ENCODE measurements around the gene TTC4.

Gene TTC4

GRCh38 chr1:54714881-54715492, 674 bp upstream of the TTC4 start:
- peaks cover 2 to 20% (median 16%) of the 10 kb centered on the region in 5 donors for H3K4me1 ChIP-seq (ENCODE audit: control insufficient read depth in 5 of 5, insufficient read depth in 5 of 5, low read length in 5 of 5)
- peaks cover 0 to 4% (median under 1%) of the 10 kb centered on the region in 5 donors for H3K27me3 ChIP-seq (ENCODE audit: control insufficient read depth in 5 of 5, insufficient read depth in 4 of 5, low read length in 5 of 5)
- H3K27ac ChIP-seq (ENCODE audit: low read depth, low read length), result peak overlapping the region; percentile 90
- no peaks in the 10 kb centered on the region for H3K9me3 ChIP-seq (ENCODE audit: control insufficient read depth in 5 of 5, low read length in 5 of 5)
- peak overlapping the region; percentile 72 to 96 (median 94) for H3K4me3 ChIP-seq (ENCODE audit: low read depth in 1 of 5, low read length in 5 of 5)
- H3K36me3 ChIP-seq (ENCODE audit: control insufficient read depth in 5 of 5, insufficient read depth in 5 of 5, low read length in 5 of 5), result peaks cover 10 to 18% (median 13%) of the 10 kb centered on the region in 5 donors
- H3K9ac ChIP-seq (ENCODE audit: low read length in 5 of 5), result peak overlapping the region in 4 of 5 donors; percentile 90 to 97 (median 92)

DNA sequence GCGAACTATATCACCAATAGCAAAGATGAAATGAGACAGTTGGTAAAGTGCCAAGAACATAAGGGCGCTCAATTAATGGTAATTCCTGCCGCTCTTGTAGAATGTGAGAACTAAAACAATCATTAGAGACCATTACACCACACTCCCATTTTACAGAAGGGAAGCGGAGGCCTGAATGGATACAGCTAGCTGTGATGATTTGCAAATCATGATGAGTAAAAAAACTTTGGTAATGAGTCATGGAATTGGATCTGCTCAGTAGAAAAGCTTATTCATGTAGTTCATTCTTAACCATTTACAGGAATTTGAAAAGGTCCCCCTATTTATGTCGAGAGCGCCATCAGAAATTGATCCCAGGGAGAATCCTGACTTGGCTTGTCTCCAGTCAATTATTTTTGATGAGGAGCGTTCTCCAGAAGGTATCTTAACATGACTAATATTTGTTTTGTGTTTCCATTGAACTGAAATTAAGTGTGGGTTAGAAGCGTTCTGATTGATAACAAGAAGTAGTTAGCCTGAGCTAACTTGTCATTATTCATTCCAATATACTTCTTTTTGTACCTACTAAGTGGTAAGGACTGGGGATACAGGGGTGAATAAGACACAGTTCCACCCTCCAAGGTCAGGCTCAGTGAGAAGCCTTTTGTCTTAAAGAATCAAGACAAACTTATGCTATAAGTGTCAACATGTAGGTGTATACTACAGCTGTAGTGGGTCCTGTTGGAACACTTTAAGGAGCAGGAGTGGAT, 812 bp downstream of the TTC4 start:
- Histone ChIP-seq H3K4me1 (ENCODE audit: control insufficient read depth in 5 of 5, insufficient read depth in 5 of 5, low read length in 5 of 5) (peaks cover 2 to 20% (median 16%) of the 10 kb centered on the region in 5 donors), H3K36me3 (ENCODE audit: control insufficient read depth in 5 of 5, insufficient read depth in 5 of 5, low read length in 5 of 5) (peaks cover 15 to 25% (median 21%) of the 10 kb centered on the region in 5 donors), H3K9ac (ENCODE audit: low read length in 5 of 5) (peak overlapping the region; percentile 90 to 97 (median 92)), H3K4me3 (ENCODE audit: low read depth in 1 of 5, low read length in 5 of 5) (peak overlapping the region; percentile 86 to 96 (median 94)), H3K27me3 (ENCODE audit: control insufficient read depth in 5 of 5, insufficient read depth in 4 of 5, low read length in 5 of 5) (no peaks in the 10 kb centered on the region), H3K9me3 (ENCODE audit: control insufficient read depth in 5 of 5, low read length in 5 of 5) (no peaks in the 10 kb centered on the region), H3K27ac (ENCODE audit: low read depth, low read length) (peak overlapping the region; percentile 90)

DNA sequence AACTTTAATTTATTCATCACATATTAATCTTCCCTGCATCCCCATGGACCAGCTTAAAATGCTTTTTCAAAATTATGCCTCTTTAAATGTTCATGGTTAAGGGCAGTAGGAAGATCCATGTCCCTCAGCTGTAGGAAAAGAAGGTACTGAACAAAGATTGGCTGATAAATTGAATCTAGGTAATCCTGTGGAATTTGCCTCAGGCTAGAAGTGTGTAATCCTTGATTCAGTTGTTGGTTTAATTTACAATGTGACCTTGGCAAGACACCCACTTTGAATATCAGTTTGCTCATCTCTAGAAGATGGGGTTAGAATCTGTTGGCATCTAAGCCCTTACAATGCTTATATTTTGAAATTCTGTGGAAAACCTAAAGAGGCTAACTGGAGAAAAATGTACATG, 6.1 kb downstream of the TTC4 start:
- no peak overlapping the region for H3K27ac ChIP-seq (ENCODE audit: low read depth, low read length)
- peaks cover 0 to 4% (median 2%) of the 10 kb centered on the region in 5 donors for H3K4me1 ChIP-seq (ENCODE audit: control insufficient read depth in 5 of 5, insufficient read depth in 5 of 5, low read length in 5 of 5)
- no peak overlapping the region for H3K4me3 ChIP-seq (ENCODE audit: low read depth in 1 of 5, low read length in 5 of 5)
- no peaks in the 10 kb centered on the region for H3K27me3 ChIP-seq (ENCODE audit: control insufficient read depth in 5 of 5, insufficient read depth in 4 of 5, low read length in 5 of 5)
- no peaks in the 10 kb centered on the region for H3K9me3 ChIP-seq (ENCODE audit: control insufficient read depth in 5 of 5, low read length in 5 of 5)
- H3K9ac ChIP-seq (ENCODE audit: low read length in 5 of 5), result no peak overlapping the region
- H3K36me3 ChIP-seq (ENCODE audit: control insufficient read depth in 5 of 5, insufficient read depth in 5 of 5, low read length in 5 of 5), result peaks cover 56 to 73% (median 63%) of the 10 kb centered on the region in 5 donors

DNA sequence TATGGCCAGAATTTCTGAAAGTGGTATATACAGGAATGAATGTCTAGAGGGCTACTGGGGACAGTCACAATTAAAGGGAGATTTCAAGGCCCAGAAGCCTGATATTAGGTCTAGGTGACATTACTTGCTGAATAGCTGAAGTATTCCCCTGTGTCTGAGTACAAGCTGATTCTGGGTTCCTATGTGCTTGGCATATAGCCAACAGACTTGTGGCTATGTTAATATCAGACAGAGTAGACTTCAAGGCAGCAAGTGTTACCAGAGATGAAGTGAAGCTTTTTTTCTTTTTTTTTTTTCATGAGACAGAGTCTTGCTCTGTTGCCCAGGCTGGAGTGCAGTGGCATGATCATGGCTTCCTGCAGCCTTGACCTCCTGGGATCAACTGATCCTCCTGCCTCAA, 8.3 kb downstream of the TTC4 start:
- Histone ChIP-seq H3K27ac (ENCODE audit: low read depth, low read length) (no peak overlapping the region), H3K36me3 (ENCODE audit: control insufficient read depth in 5 of 5, insufficient read depth in 5 of 5, low read length in 5 of 5) (peaks cover 67 to 82% (median 74%) of the 10 kb centered on the region in 5 donors)

DNA sequence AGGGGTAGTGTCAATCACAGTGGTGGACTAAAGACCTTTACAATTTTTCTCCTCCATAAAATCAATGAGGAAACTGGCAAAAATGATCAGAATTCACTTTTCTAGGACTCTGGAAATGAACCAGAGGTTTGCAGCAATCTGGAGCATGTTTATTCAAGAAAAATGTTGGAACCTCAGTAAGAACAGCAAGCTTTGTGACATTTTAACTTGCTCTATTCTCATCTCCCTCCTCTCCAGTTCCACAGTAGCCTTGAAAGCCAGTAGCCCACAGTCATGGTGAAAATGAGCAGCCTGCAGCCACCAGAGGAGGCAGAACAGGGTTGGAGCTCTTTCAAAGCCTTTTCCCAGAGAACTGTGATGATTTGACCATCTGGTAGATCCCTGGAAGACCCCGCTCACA, 9.1 kb downstream of the TTC4 start:
- H3K4me1 ChIP-seq (ENCODE audit: control insufficient read depth in 5 of 5, insufficient read depth in 5 of 5, low read length in 5 of 5), result no peaks in the 10 kb centered on the region
- no peak overlapping the region for H3K9ac ChIP-seq (ENCODE audit: low read length in 5 of 5)
- H3K27me3 ChIP-seq (ENCODE audit: control insufficient read depth in 5 of 5, insufficient read depth in 4 of 5, low read length in 5 of 5), result no peaks in the 10 kb centered on the region
- peaks cover 67 to 84% (median 73%) of the 10 kb centered on the region in 5 donors for H3K36me3 ChIP-seq (ENCODE audit: control insufficient read depth in 5 of 5, insufficient read depth in 5 of 5, low read length in 5 of 5)
- H3K4me3 ChIP-seq (ENCODE audit: low read depth in 1 of 5, low read length in 5 of 5), result no peak overlapping the region
- no peaks in the 10 kb centered on the region for H3K9me3 ChIP-seq (ENCODE audit: control insufficient read depth in 5 of 5, low read length in 5 of 5)
- H3K27ac ChIP-seq (ENCODE audit: low read depth, low read length), result no peak overlapping the region

More for the DNA sequence above, 8.3 kb downstream of the TTC4 start:
- H3K9ac ChIP-seq (ENCODE audit: low read length in 5 of 5), result no peak overlapping the region
- no peaks in the 10 kb centered on the region for H3K27me3 ChIP-seq (ENCODE audit: control insufficient read depth in 5 of 5, insufficient read depth in 4 of 5, low read length in 5 of 5)
- no peak overlapping the region for H3K4me3 ChIP-seq (ENCODE audit: low read depth in 1 of 5, low read length in 5 of 5)
- no peaks in the 10 kb centered on the region for H3K9me3 ChIP-seq (ENCODE audit: control insufficient read depth in 5 of 5, low read length in 5 of 5)
- H3K4me1 ChIP-seq (ENCODE audit: control insufficient read depth in 5 of 5, insufficient read depth in 5 of 5, low read length in 5 of 5), result no peaks in the 10 kb centered on the region

DNA sequence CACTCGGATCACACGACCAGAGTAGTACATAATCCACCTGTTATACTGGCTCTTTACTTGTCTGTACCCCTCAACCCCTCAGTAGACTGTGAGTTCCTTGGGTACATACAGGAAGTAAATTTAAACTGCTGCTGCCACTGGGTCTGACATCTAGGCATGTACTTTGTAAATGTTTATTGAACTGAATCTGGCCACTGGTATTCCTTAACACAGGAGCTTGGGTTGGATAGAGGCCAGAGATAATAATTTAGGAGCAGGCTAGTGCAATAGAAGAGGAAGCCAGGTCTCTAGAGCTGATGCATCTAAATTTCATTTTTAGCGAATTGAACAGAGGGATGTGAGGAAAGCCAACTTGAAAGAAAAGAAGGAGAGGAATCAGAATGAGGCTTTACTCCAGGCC, 12.4 kb downstream of the TTC4 start:
- Histone ChIP-seq H3K36me3 (ENCODE audit: control insufficient read depth in 5 of 5, insufficient read depth in 5 of 5, low read length in 5 of 5) (peaks cover 58 to 94% (median 82%) of the 10 kb centered on the region in 5 donors), H3K9me3 (ENCODE audit: control insufficient read depth in 5 of 5, low read length in 5 of 5) (no peaks in the 10 kb centered on the region), H3K4me1 (ENCODE audit: control insufficient read depth in 5 of 5, insufficient read depth in 5 of 5, low read length in 5 of 5) (no peaks in the 10 kb centered on the region), H3K27ac (ENCODE audit: low read depth, low read length) (no peak overlapping the region), H3K4me3 (ENCODE audit: low read depth in 1 of 5, low read length in 5 of 5) (no peak overlapping the region), H3K27me3 (ENCODE audit: control insufficient read depth in 5 of 5, insufficient read depth in 4 of 5, low read length in 5 of 5) (no peaks in the 10 kb centered on the region), H3K9ac (ENCODE audit: low read length in 5 of 5) (no peak overlapping the region)

GRCh38 chr1:54736685-54737084, 21.0 kb downstream of the TTC4 start:
- no peaks in the 10 kb centered on the region for H3K4me1 ChIP-seq (ENCODE audit: control insufficient read depth in 5 of 5, insufficient read depth in 5 of 5, low read length in 5 of 5)
- no peak overlapping the region for H3K9ac ChIP-seq (ENCODE audit: low read length in 5 of 5)
- H3K9me3 ChIP-seq (ENCODE audit: control insufficient read depth in 5 of 5, low read length in 5 of 5), result no peaks in the 10 kb centered on the region
- H3K27me3 ChIP-seq (ENCODE audit: control insufficient read depth in 5 of 5, insufficient read depth in 4 of 5, low read length in 5 of 5), result no peaks in the 10 kb centered on the region
- H3K27ac ChIP-seq (ENCODE audit: low read depth, low read length), result no peak overlapping the region
- H3K4me3 ChIP-seq (ENCODE audit: low read depth in 1 of 5, low read length in 5 of 5), result no peak overlapping the region
- H3K36me3 ChIP-seq (ENCODE audit: control insufficient read depth in 5 of 5, insufficient read depth in 5 of 5, low read length in 5 of 5), result peaks cover 28 to 92% (median 69%) of the 10 kb centered on the region in 5 donors

DNA sequence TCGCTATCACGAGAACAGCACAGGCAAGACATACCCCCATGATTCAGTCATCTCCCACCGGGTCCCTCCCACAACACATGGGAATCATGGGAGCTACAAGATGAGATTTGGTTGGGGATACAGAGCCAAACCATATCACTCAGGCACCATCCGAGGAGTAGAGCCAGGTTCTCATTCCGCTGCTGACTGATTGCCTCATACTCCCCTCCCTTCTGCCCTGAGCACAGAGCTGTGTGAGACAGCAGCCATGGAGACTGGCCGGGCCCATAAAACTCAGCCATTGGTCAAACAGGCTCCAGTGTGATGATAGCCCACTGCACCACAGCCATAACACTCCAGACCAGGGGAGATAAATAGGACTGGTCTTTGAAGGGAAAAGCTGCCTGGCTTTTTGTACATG, 22.6 kb downstream of the TTC4 start:
- Histone ChIP-seq H3K9ac (ENCODE audit: low read length in 5 of 5) (no peak overlapping the region), H3K27ac (ENCODE audit: low read depth, low read length) (no peak overlapping the region), H3K36me3 (ENCODE audit: control insufficient read depth in 5 of 5, insufficient read depth in 5 of 5, low read length in 5 of 5) (peaks cover 30 to 94% (median 70%) of the 10 kb centered on the region in 5 donors), H3K4me3 (ENCODE audit: low read depth in 1 of 5, low read length in 5 of 5) (no peak overlapping the region), H3K4me1 (ENCODE audit: control insufficient read depth in 5 of 5, insufficient read depth in 5 of 5, low read length in 5 of 5) (no peaks in the 10 kb centered on the region), H3K27me3 (ENCODE audit: control insufficient read depth in 5 of 5, insufficient read depth in 4 of 5, low read length in 5 of 5) (no peaks in the 10 kb centered on the region), H3K9me3 (ENCODE audit: control insufficient read depth in 5 of 5, low read length in 5 of 5) (no peaks in the 10 kb centered on the region)

DNA sequence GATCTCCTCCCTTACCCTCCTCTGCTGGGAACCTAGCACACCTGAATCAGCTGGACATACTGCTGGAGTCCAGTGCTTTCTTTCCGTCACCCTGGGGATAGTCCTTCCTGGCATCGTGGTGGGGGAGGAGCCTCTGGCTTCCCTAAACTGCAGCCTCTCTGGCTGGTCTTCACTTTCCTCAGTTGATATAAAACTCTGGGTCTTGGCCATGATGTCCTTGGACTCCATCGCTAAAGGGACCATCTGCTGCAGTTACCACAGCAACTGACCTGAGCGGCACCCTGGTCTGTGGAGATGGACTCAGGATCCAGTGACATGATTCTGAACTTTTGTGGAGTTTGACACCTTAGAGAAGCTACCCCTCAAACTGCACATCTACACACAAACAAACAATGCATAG, 25.9 kb downstream of the TTC4 start:
- no peaks in the 10 kb centered on the region for H3K4me1 ChIP-seq (ENCODE audit: control insufficient read depth in 5 of 5, insufficient read depth in 5 of 5, low read length in 5 of 5)
- H3K27ac ChIP-seq (ENCODE audit: low read depth, low read length), result no peak overlapping the region
- no peaks in the 10 kb centered on the region for H3K9me3 ChIP-seq (ENCODE audit: control insufficient read depth in 5 of 5, low read length in 5 of 5)
- H3K27me3 ChIP-seq (ENCODE audit: control insufficient read depth in 5 of 5, insufficient read depth in 4 of 5, low read length in 5 of 5), result no peaks in the 10 kb centered on the region
- H3K9ac ChIP-seq (ENCODE audit: low read length in 5 of 5), result no peak overlapping the region
- no peak overlapping the region for H3K4me3 ChIP-seq (ENCODE audit: low read depth in 1 of 5, low read length in 5 of 5)
- peaks cover 17 to 80% (median 71%) of the 10 kb centered on the region in 5 donors for H3K36me3 ChIP-seq (ENCODE audit: control insufficient read depth in 5 of 5, insufficient read depth in 5 of 5, low read length in 5 of 5)

DNA sequence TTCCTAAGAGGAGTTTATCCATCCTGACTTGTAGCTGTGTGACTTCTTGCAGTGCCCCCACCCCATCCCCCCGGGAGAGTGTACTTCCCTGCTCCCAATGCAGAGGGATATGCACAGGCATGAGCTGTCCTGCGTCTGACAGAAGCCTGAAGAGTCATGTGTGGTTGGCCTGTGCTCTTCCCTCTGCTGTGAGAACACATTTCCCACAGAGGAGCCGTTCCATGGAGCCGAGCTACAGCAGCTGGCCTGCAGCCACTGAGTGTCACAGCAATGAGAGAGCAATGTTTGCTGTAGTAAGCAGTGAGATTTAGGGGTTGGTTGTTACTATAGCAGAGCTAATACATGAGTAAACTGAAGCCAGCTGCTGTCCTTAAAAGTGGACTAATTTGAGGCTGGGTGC, 26.6 kb downstream of the TTC4 start:
- Histone ChIP-seq H3K27ac (ENCODE audit: low read depth, low read length) (no peak overlapping the region), H3K36me3 (ENCODE audit: control insufficient read depth in 5 of 5, insufficient read depth in 5 of 5, low read length in 5 of 5) (peaks cover 14 to 73% (median 64%) of the 10 kb centered on the region in 5 donors), H3K27me3 (ENCODE audit: control insufficient read depth in 5 of 5, insufficient read depth in 4 of 5, low read length in 5 of 5) (no peaks in the 10 kb centered on the region), H3K9me3 (ENCODE audit: control insufficient read depth in 5 of 5, low read length in 5 of 5) (no peaks in the 10 kb centered on the region), H3K4me1 (ENCODE audit: control insufficient read depth in 5 of 5, insufficient read depth in 5 of 5, low read length in 5 of 5) (no peaks in the 10 kb centered on the region), H3K4me3 (ENCODE audit: low read depth in 1 of 5, low read length in 5 of 5) (no peak overlapping the region), H3K9ac (ENCODE audit: low read length in 5 of 5) (no peak overlapping the region)
